G401.6 (cell line): ENCODE data around the gene ADGRL4.
"Not testable (repeated sequence)": the region's sequence is repeated elsewhere in the genome, so short reads cannot be mapped to it uniquely, and the experiment has no call there.

Experiments used
- FAIRE-seq: peaks from 2 replicates; lab custom pipeline; 2012; peaks lifted over from hg19 to GRCh38; lab: Jason Lieb, UNC

ADGRL4 gene

DNA sequence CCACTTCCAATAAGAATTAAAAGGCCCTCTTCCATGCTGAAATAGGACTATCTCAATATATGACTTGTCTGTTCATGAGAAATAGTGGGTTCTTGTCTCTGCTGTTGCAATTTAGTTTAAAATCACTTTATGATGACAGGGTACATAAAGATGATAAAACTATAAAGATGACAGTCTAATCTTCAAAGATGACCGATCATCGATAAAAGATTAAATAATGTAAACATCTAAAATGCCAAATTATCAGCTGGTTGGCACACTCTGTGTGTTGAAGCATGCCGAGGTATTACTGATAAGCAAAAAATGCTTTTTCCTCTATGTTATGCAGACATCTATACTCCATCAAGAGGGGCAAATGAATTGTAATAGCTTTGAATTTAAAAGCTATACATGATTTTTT lies 89.5 kb downstream of the ADGRL4 start:
- no peak for FAIRE-seq

DNA sequence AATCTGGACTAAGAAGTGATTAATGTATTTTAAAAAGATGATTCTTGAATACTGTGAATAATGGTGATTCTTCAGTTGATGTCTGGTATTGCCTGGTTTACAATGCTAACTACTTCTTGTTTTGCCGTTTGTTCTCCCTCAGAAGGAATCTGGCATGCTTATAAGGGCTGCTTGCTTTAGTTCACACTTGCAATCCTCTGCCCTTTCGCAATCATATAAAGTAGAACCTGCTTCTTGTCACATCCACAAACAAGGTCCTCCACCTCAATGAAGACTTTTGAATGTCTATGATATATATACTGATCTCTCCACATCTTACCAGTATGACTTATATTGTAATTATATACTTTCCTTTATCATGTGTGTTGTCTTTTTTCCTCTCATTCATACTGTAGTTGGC lies 92.6 kb downstream of the ADGRL4 start:
- no peak for FAIRE-seq

DNA sequence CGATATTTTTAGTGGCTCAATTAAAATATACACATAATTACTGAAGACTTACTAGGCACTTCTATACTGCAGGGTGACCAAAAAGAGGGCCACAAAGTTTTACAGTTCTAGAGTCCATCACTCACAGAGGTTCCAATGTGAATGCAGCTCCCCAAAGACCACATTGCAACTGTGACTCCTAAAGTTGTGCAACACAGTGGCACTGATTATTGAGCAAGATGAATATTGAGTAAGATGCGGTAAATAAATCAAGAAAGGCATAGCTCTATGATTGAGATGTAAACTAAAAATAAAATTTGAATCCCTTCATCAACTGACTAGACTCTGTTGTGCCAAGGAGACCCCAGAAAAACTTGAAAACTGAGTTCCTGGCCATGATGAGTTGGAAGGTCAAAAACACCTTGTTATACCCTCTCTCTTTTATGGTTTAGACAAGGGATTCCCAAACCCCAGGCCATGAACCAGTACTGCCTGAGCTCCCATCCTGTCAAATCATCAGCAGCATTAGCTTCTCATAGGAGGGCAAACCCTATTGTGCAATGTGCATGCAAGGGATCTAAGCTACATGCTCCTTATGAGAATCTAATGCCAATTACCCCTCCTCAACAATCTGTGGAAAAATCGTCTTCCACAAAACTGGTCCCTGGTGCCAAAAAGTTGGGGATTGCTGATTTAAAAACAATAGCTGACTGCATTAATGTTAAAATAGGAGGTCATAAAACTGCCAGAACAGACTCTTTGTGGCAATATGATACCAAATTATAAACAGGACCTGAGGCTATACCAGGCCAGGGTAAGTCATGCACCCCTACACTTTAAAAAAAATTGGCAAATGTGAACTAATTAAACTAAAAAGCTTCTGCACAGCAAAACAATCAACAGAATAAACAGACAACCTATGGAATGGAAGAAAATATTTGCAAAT lies 94.3 kb downstream of the ADGRL4 start:
- no peak for FAIRE-seq

DNA sequence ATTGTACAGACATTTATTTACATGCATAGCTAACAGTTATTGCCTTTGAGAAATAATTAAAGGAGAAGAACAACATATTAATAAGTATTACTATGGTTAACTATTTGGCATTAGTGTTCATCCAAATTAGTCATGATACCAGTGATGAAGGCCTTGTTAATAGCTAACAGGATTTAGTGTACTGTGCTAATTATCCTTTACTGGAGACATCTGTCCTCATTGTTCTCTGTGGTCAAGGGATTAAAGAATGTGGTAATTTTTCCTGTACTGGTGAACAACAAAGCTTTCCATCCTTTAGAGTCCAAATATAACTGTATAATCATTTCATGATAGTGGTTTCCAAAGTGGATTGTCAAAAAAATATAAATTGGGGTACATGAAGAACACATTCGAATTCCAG lies 103.9 kb downstream of the ADGRL4 start:
- no peak for FAIRE-seq

DNA sequence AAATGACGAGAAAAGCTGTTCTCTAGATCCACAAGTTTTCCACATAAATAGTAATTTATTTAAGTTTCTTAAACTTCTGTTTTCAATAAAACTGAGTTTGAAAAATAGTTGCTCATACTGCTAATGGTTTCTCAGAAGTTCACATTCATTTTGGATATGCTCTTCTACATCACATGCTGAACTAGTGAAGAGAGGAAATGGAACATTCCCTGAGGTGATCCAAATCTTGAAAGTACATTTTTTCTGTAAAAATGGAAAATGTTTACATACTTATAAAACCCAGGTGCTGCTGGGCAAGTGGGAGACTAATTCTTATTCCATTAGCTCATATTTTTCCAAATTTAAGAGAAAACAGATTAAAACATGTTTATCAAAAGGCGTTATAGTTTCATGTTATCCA lies 111.7 kb downstream of the ADGRL4 start:
- no peak for FAIRE-seq

DNA sequence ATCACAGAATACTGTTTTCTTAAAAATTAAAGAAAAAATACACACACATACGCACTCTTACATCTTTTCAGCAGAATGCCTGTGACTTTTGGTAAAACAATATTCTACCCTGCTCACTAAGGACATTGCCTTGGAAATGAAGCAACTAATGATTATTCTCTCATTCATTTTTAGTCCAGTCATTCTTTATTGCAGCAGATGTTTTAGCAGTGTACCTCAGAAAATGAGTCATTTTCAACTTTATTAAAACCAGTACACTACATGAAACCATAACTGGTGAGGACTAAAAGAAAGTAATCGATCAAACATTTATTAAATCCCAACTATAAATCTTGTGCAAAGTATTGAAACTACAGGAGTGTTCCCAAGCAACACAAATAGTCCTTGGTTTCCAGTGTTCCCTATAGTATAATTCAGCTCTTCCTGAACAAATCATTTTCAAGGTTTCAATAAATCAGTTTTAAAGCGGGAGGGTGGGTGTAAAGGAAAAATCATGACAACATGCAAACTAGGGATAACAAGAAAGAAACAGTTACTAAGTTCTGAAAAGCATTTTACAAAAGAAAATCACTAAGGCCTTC lies 114.2 kb downstream of the ADGRL4 start:
- no peak for FAIRE-seq

DNA sequence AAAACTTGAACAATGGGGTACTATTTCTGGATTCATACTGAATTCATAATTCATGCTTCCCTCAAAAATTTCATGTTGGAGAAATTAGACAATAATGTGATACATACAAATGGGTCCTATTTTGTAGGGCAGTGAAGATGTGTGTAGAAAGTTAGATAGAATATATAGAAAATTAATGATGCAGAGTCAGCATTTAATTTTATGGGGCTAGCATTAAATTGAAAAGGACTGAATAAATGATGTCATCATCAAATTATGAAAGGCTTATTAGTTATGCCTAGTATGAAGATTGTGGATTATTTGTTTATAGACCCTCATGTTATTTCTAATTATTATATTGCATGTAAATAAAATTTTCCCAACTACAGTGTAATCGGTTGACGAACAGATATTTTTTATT lies 119.1 kb downstream of the ADGRL4 start:
- no peak for FAIRE-seq

DNA sequence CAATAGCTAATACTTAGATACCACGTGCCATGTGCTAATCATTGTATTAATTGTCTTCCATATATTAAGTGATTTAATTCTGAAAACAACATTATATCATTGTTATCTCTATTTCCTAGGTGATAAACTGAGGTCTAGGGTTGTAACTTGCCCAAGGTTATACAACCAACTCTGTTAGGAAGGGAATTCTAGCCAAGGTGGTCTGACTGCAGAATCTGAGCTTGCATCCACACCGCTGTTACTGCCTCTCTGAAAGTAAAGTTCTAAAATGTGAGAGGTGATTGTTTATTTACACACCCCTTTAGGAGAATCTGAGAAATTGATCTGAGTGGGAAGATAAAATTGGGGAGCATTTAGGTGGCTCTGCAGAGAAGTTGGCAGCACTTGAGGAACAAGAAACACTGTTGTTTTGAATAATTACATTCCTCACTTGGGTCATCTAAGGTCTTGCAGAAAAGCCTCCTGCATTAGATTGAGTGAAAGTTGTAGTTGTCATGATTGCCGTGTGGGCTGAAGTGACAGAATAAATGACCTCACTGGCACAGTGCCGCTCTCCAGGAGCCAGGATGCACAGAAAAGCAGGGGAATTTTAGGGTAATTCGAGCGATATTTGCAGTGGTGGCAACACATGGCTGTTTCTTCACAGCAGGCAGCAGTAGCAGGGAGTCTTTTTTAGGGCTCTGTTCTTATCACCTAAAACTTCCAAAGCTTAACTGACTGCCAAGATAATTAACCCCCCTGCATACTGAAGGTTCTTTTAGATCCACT lies 121.7 kb downstream of the ADGRL4 start:
- no peak for FAIRE-seq

DNA sequence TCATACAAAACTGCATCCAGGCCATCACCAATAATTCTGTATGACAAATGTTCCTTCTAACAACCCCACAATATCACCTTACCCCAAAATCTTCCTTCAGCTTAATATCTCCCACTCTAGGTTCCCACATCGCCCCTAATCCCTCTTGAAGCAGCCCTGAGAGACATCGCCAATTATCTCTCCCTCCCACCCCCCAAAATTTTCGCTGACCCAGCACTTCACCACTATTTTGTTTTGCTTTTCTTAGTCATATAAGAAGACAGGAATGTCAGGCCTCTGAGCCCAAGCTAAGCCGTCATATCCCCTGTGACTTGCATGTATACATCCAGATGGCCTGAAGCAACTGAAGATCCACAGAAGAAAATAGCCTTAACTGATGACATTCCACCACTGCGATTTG lies 126.3 kb downstream of the ADGRL4 start:
- no peak for FAIRE-seq

DNA sequence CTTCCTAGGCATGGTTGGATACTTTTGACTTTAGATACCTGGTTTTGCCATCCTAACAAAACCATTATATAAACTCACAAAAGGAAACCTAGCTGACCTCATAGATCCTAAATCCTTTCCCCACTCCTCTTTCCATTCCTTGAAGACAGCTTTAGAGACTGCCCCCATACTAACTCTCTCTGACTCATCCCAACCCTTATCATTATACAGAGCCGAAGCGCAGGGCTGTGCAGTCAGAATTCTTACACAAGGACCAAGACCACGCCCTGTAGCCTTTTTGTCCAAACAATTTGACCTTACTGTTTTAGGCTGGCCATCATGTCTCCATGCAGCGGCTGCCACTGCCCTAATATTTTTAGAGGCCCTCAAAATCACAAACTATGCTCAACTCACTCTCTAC lies 130.5 kb downstream of the ADGRL4 start:
- not testable (repeated sequence) for FAIRE-seq

DNA sequence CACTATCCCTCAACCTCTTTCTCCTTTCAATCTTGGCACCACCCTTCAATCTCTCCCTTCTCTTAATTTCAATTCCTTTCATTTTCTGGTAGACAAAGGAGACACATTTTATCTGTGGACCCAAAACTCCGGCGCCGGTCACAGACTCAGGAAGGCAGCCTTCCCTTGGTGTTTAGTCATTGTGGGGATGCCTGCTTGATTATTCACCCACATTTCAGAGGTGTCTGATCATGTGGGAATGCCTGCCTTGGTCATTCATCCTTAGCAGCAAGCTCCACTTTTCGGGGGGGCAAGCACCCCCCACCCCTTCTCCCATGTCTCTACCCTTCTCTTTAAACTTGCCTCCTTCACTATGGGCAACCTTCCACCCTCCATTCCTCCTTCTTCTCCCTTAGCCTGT lies 133.7 kb downstream of the ADGRL4 start:
- FAIRE-seq = not testable (repeated sequence)

DNA sequence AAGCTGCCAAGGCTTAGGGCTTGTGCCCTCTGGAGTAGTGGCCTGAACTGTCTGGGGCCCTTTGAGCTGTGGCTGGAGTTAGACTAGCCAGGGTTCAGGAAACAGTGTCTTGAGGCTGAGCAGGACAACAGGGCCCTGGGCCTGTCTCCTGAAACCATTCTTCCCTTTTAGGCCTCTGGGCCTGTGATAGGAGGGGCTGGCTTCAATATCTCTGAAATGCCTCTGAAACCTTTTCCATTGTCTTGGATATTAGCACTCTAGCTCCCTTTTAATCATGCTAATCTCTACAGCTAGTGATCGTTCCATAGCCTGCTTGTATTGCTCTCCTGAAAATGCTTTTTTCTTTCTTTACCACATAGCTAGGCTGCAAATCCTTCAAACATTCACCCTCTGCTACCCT lies 135.3 kb downstream of the ADGRL4 start:
- no peak for FAIRE-seq

DNA sequence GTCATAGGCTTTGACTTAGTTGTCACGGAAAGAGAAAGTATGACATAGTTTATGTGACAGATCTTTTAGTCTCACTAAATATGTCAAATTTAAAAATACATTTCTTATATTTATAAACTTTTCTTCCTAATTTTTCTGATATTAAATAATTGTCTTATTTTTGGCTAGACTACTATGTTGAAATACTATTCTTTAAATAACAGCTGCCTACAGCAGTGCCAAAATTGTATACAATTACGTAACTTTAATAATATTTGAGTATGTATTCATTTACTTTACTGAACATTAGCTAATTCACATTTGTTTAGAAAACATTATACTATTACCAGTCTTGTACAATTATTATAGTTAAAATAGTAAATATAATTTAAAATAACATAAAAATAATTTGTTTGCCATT lies 137.4 kb downstream of the ADGRL4 start:
- no peak for FAIRE-seq

DNA sequence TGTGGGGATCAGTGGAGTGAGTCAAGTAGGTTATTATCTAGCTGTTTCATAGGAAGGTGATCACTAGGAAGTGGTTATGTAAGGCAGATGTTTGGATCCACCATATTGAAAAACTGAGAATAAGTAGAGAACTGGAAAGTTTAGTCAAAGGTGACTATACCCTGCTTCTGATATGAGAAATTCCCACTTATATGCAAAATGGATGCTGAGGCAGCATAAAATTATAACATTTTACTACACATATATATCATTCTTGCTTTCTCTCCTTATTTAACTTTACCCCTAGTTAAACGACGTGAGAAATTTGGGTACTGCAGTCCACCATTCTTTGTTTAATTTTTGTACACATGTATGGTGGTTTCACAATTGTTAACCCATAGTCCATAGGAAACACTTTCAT lies 142.4 kb downstream of the ADGRL4 start:
- no peak for FAIRE-seq

DNA sequence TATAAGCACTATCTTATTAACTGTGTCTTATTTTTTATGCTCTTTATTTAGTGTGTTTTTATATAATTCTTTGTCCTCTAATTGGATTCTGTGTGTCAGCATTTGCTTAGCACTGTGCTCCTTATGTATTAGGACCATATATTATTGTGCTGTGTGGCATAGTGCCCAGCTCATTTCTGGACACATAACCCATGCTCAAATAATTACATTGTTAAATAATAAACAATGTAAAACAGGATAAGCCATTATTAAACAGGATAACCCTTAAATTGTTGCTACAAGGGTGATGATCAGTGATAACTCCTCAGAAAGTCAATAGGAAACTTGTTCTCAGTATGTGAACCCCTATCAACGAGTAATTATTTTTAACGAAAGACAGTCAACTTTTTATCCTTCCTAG lies 150.4 kb downstream of the ADGRL4 start:
- no peak for FAIRE-seq

DNA sequence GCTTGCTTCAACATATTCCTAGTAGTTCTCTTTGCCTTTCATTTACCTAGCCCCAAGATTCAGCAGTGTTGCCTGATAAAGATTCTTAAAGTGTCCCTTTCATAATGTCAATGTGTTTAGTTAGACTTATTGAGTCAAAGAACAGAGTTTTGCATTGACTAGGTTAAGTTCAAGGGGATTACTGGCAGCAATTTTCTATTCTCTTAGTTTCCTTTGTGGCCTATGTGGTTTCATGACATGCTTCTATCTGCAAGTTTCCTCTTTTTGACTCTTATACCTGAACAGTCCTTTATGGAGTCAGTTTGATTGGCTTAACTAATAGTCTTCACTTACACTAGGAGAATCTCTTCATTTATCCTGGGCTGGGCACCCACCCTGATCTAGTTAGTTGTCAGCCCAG lies 151.3 kb downstream of the ADGRL4 start:
- no peak for FAIRE-seq

DNA sequence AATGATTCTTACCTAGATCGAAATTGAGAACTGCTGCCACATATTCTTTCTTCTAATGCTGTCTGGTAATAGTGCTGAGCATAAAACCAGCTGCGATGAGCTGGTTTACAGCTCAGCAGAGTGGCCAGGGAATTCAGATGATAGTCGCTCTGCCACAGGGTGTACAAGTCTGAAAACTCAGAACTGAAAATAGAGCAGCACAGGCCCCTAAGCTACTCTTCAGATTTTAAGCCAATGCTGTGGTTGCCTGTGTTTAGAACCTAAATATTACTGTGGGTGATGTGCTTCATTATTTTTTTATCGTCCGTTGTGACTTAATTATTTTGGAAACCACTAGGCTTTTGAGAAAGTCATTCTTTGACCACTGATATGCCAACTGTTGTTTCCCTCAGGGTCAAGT lies 152.0 kb downstream of the ADGRL4 start:
- FAIRE-seq = no peak

DNA sequence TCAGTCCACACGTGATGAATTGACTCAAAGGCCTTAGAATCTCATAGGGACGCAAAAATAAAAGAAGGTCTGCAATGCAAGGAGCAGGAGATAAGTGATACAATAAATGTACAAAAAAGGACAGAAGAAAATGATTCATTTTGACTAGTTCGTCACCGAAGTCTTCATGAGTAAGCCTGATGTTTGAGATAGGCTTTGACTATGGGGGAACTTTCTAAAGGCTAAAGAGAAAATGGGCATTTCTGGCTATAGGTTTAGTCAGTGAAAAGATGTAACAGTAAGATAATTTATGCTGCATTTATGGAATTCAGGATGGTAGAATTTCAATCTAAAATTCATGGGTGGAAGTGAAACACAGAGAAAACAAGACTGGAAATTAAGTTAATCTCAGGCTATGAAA lies 163.0 kb downstream of the ADGRL4 start:
- no peak for FAIRE-seq

DNA sequence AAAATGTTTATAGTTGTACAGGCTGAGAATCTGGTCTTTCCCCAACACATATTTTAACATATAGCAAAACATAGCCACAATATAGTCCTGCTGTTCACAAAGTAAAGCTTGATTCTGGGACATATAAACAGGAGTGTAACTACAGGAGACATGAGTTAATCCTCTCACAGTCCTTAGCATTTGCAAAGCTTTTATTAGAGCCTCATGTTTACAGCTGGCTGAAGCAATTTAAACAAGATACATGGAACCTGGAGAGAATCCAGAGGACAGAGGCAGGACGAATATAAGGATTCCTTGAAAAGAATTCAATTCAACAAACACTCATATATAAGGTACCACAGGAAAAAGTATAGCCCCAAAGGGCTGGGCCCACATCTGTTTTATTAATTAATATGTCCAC lies 163.4 kb downstream of the ADGRL4 start:
- FAIRE-seq = no peak

DNA sequence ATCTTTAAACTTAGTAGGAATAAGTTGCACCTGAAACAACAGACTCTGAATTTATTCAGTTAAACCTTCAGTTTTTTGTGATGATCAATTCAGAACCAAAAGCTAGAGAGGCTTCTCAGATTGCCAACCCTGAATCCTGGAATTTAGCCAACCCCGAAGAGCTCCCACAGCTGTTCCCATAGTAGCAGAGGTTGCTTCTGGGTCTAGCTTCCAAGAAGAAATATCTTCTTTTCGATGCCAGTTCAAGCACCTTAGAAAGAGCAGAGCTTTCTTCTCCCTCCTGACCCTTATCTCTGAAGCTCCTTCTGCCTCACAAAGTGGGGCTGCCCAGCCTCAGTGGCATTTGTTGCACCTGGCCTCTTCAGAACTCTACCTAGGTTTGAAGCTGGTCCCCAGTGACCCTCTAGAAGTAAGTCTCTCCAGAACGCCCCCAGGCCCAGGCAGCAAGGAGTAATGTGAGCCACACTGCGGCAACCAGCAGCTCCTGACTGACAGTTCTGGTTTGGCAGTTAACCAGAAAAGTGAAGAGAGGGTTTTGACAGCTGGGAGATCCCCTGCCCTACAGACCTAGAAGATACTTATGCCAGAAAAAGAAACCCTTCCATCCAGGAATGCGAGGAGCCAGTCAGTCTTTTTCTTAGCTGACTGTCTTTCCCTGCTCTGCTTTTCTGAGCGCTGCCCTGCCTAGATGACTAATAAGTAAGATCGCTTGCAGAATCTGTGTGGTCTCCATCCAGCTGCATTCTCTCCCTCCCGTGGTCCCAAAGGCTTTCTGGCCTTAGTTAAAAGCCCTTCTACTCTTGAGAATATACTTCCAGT lies 165.9 kb downstream of the ADGRL4 start:
- no peak for FAIRE-seq
